Psoas muscle (tissue), 8 donors: ENCODE measurements around the gene CHST15. TPM values are rescaled to one million over a fixed set of nuclear protein-coding genes. Genes with fewer than 3 reads are reported as not detected.
"Not testable (repeated sequence)": the region's sequence is repeated elsewhere in the genome, so short reads cannot be mapped to it uniquely, and the experiment has no call there.

Experiments used
- ATAC-seq, 4 donors: fragments of 200-7000 bp; cut with Tn5 transposase; one replicate each; pipeline ENCODE4 v1.9.1; 2020; ENCODE audit warnings: moderate library complexity in 3 of 4, mild to moderate bottlenecking in 2 of 4
- DNase-seq, 2 donors: peaks; one replicate each; pipeline ENCODE4 v3.0.0-alpha.2; 2020
- H3K27ac ChIP-seq: fragments of 200-600 bp; one replicate; pipeline ENCODE4 v1.8.0; 2022
- H3K27me3 ChIP-seq, 3 donors: fragments of 200-600 bp in 1 of 3; one replicate each; pipeline versions ENCODE4 v1.6.1 to v1.8.0; 2013 to 2022; ENCODE audit warnings: low read length in 2 of 3, mild to moderate bottlenecking in 2 of 3, moderate library complexity in 1 of 3; ENCODE audit not compliant: insufficient read depth in 3 of 3
- H3K36me3 ChIP-seq, 2 donors: fragments of 200-600 bp in 1 of 2; one replicate each; pipeline versions ENCODE4 v1.6.1 to v1.8.0; 2013 to 2022; ENCODE audit warnings: low read depth in 1 of 2, mild to moderate bottlenecking in 1 of 2, moderate library complexity in 1 of 2; ENCODE audit not compliant: insufficient read depth in 1 of 2
- H3K4me1 ChIP-seq: fragments of 200-600 bp; one replicate; pipeline ENCODE4 v1.8.0; 2022
- H3K4me3 ChIP-seq: fragments of 200-600 bp; one replicate; pipeline ENCODE4 v1.8.0; 2022; ENCODE audit warnings: mild to moderate bottlenecking
- H3K9me3 ChIP-seq: fragments of 200-600 bp; one replicate; pipeline ENCODE4 v1.8.0; 2022
- WGBS, 3 donors: extraction: QIAGEN DNeasy Blood & Tissue Kit; methylation state at CpG; one replicate each; pipeline versions ENCODE4 v1.1.6 to v1.1.7; 2013; 5-methylcytosine and 5-hydroxymethylcytosine counted together
- intact Hi-C, 2 donors: fragments of 100-400 bp; cut with DNase I; formaldehyde crosslinking; loops; one replicate each; pipeline versions ENCODE4 v1.11.0 to v1.14.2; 2022
- polyA plus RNA-seq, 3 donors: library from polyadenylated mRNA; stranded (reverse); fragments of 200-250 nt; gene quantifications; one replicate each; pipeline ENCODE4 v1.2.3, GENCODE V29; 2013
- total RNA-seq, 4 donors: library from RNA; stranded (reverse); fragmentation: NEBNext Ultra II Directional in 2 of 4; extraction: Animal tissue kit (Norgen Biotek cat#: 25700) in 2 of 4; gene quantifications; one replicate each; pipeline versions ENCODE4 v1.2.1 to v1.2.4, GENCODE V29; 2021 to 2023
- TF ChIP-seq, protein P1 (sequence below): fragments of 200-600 bp; IDR thresholded peaks from one replicate; pipeline ENCODE4 v1.8.0; 2022; ENCODE audit warnings: antibody characterized with exemption
- donor health status: healthy with polysubstance abuse.
- donor health status: DM: no; HTN: no; CAD: no; lungs with moderate emphysema.
- donor health status: Bipolar disorder and iron deficiency.
- donor health status: healthy.
- donor health status: DM: yes; HTN: yes; CAD: no.
- donor health status: DM: no; HTN: no; CAD: no.
- donor health status: DM: no; HTN: no; CAD: no.
- donor health status: DM: yes; HTN: yes; CAD: no.

Gene CHST15
- total and polyA plus RNA-seq, 7 donors, result 3.6 to 39.2 (median 10.4) TPM

DNA sequence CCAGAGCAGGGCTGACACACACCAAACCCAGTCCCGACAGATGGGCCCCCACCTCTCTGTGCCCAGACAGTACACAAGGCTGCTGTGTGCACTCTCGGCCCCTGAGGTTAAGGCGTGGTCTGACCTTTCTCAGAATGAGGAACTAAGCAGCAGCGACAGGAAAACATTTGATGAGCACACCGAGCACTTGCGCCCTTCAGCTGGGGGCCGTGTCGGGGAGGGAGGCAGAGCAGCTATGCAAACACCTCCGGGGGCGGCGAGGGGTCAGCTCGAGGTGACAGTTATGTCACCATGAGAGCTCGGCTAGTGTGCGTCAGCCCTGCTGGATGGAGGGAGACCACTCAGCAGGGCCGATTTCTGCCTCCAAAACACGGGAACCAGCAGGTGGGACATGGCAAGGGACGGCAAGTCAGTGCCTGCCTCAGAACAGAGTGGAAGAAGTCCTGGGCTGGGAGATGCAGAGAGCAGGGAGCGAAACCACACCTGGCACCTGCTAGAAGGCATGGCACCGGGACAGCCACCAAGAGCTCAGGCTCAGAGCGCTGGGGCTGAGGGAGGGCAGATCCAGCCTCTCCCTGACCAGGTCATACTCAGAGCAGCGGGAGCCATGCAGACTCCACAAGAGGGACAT is 57.4 kb downstream of the CHST15 start:
- H3K36me3 ChIP-seq, result peaks cover 0 to 39% of the 10 kb centered on the region in 2 donors
- H3K27me3 ChIP-seq, result no peaks in the 10 kb centered on the region
- no peaks in the 10 kb centered on the region for H3K9me3 ChIP-seq
- ATAC-seq (peak in 2 of 4 donors; percentile 15 to 30), DNase-seq (peak; percentile 37 to 71)
- intact Hi-C loops, result no loop called here
- no peak overlapping the region for H3K4me3 ChIP-seq
- WGBS, 3 donors, result 80 to 85% (median 83%) methylated on average over 21 of the region's 21 CpGs
- H3K27ac ChIP-seq, result no peak overlapping the region
- TF ChIP-seq, protein P1, sequence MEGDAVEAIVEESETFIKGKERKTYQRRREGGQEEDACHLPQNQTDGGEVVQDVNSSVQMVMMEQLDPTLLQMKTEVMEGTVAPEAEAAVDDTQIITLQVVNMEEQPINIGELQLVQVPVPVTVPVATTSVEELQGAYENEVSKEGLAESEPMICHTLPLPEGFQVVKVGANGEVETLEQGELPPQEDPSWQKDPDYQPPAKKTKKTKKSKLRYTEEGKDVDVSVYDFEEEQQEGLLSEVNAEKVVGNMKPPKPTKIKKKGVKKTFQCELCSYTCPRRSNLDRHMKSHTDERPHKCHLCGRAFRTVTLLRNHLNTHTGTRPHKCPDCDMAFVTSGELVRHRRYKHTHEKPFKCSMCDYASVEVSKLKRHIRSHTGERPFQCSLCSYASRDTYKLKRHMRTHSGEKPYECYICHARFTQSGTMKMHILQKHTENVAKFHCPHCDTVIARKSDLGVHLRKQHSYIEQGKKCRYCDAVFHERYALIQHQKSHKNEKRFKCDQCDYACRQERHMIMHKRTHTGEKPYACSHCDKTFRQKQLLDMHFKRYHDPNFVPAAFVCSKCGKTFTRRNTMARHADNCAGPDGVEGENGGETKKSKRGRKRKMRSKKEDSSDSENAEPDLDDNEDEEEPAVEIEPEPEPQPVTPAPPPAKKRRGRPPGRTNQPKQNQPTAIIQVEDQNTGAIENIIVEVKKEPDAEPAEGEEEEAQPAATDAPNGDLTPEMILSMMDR, result no peak
- H3K4me1 ChIP-seq, result no peaks in the 10 kb centered on the region

DNA sequence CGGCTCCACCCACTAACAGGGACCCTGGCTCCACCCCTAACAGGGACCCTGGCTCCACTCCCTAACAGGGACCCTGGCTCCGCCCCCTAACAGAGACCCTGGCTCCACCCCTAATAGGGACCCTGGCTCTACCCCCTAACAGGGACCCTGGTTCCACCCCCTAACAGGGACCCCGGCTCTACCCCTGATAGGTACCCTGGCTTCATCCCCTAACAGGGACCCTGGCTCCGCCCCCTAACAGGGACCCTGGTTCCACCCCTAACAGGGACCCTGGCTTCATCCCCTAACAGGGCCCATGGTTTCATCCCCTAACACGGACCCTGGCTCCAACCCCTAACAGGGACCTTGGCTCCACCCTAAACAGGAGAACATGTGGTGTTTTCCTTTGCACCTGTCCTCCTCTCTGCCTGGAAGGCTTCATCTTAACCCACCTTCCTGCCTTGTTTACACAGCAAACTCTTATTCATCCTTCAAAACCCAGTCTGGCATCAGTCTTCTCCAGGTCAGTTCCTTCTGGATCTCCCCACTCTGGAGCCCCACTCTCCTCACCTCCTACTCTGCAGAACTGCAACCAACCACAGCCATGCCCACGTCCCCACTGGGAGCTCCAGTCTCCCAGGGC is 58.0 kb downstream of the CHST15 start:
- WGBS, 3 donors, result 91 to 97% (median 94%) methylated on average over 5 to 6 of the region's 6 CpGs
- no peak overlapping the region for H3K27ac ChIP-seq
- peaks cover 0 to 34% of the 10 kb centered on the region in 2 donors for H3K36me3 ChIP-seq
- no peaks in the 10 kb centered on the region for H3K27me3 ChIP-seq
- DNase-seq, result no peak
- intact Hi-C loops, result no loop called here
- no peaks in the 10 kb centered on the region for H3K9me3 ChIP-seq
- ATAC-seq, result no peak
- TF ChIP-seq, protein P1, result no peak
- H3K4me3 ChIP-seq, result no peak overlapping the region
- no peaks in the 10 kb centered on the region for H3K4me1 ChIP-seq

DNA sequence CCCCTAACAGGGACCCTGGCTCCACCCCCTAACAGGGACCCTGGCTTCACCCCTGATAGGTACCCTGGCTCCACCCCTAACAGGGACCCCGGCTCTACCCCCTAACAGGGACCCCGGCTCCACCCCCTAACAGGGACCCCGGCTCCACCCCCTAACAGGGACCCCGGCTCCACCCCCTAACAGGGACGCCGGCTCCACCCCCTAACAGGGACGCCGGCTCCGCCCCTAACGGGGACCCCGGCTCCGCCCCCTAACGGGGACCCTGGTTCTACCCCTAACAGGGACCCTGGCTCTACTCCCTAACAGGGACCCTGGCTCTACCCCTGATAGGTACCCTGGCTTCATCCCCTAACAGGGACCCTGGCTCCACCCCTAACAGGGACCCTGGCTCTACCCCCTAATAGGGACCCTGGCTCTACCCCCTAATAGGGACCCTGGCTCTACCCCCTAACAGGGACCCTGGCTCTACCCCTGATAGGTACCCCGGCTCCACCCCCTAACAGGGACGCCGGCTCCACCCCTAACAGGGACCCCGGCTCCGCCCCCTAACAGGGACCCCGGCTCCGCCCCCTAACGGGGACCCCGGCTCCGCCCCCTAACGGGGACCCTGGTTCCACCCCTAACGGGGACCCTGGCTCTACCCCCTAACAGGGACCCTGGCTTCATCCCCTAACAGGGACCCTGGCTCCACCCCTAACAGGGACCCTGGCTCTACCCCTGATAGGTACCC is 58.7 kb downstream of the CHST15 start:
- H3K9me3 ChIP-seq, H3K27me3 ChIP-seq, H3K4me3 ChIP-seq, DNase-seq, H3K4me1 ChIP-seq, ATAC-seq, H3K27ac ChIP-seq, intact Hi-C loops: not testable (repeated sequence)
- H3K36me3 ChIP-seq, result peaks cover 0 to 28% of the 10 kb centered on the region in 2 donors
- WGBS, 3 donors, result 65 to 80% (median 70%) methylated on average over 18 to 24 of the region's 25 CpGs

DNA sequence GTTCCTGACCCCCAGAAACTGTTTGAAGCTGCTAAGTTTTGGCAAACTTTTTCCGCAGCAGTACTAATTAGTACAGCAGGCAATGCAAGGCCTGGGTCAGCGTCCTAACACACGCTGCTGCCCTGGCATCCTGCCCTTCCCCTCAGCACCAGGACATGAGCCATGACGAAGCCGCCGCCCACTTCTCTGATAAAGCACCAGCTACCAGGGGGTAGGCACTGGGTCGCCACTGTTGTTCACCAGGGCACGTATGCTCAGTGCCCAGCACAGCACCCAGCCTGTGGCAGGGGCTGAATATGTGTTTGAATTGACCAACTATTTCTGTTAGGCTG is 59.5 kb downstream of the CHST15 start:
- TF ChIP-seq, protein P1, result no peak
- H3K27me3 ChIP-seq, result no peaks in the 10 kb centered on the region
- ATAC-seq, result peak in 3 of 4 donors; percentile 11 to 37 (median 23)
- 55 to 68% (median 62%) methylated on average over 8 of the region's 8 CpGs for WGBS, 3 donors
- peaks cover 0 to 21% of the 10 kb centered on the region in 2 donors for H3K36me3 ChIP-seq
- no peaks in the 10 kb centered on the region for H3K4me1 ChIP-seq
- no peak overlapping the region for H3K4me3 ChIP-seq
- intact Hi-C loops, result no loop called here
- no peak for DNase-seq
- H3K27ac ChIP-seq, result no peak overlapping the region
- H3K9me3 ChIP-seq, result no peaks in the 10 kb centered on the region
